Measurements from ENCODE around the gene C13orf46.
"Not testable (repeated sequence)": the region's sequence is repeated elsewhere in the genome, so short reads cannot be mapped to it uniquely, and the experiment has no call there.

C13orf46 gene

GRCh38 chr13:113922412-113923118, 51.3 kb downstream of the C13orf46 start:
- DNase-seq (ENCODE audit: low spot score), result no peak

DNA sequence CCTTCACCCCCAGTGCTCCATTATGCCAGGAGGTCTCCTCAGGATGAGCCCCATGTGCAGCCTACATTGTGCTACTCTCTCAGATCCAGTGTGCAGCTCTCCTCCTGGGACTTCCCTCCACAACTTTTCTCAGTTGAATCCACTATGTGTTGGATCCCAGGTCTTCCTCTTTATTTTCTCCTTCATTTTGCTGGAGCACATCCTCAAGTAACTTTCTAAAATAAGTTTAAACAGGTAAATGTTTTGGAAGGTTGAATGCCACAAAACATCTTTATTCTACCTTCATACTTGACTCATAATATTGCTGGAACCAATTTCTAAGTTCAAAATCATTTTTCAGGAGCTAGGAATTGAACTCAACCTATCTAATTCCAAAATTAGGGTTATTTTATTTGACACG, 52.1 kb downstream of the C13orf46 start:
- no peak for DNase-seq (ENCODE audit: low spot score)

- DNase-seq (ENCODE audit: low spot score), result no peak
These were observed 53.1 kb downstream of the C13orf46 start for GRCh38 chr13:113920606-113921286.

GRCh38 chr13:113919761-113920559, 53.9 kb downstream of the C13orf46 start:
- no peak for DNase-seq (ENCODE audit: low spot score)

DNA sequence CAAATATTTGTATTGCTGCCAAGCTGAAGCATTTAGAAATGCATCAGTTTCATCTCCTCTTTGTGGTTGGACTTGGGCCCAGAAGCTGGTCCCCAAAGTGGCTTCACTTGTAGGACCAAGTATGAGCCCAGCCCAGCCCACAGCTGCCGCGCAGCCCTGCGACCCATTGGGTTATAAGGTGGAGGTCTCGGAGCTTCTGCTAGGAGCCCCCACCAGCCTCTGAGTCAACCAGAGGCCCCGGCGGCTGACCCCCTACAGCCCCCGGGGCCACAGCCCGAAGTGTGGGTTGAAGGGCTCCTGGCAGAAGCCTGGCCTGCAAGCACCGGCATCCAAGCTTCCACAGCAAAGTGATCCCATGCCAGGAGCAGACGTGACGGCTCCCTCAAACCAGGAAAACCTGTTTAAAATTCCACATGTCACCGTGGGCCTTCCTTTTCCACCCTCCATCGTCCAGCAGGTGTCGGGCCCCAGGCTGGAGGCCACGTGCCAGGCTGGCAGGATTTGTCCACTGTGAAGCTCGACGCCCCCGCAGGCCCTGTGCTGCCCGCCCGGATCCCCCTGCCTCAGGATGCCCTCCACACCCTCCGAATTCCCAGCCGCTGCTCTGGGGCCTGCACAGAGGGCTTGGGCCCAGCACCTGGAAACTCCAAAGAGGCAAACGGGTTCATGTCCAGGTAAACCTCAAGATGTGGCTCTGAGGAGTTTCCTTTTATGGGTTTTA, 54.7 kb downstream of the C13orf46 start:
- DNase-seq (ENCODE audit: low spot score), result no peak

GRCh38 chr13:113918580-113918979, 55.3 kb downstream of the C13orf46 start:
- DNase-seq (ENCODE audit: low spot score), result no peak

DNA sequence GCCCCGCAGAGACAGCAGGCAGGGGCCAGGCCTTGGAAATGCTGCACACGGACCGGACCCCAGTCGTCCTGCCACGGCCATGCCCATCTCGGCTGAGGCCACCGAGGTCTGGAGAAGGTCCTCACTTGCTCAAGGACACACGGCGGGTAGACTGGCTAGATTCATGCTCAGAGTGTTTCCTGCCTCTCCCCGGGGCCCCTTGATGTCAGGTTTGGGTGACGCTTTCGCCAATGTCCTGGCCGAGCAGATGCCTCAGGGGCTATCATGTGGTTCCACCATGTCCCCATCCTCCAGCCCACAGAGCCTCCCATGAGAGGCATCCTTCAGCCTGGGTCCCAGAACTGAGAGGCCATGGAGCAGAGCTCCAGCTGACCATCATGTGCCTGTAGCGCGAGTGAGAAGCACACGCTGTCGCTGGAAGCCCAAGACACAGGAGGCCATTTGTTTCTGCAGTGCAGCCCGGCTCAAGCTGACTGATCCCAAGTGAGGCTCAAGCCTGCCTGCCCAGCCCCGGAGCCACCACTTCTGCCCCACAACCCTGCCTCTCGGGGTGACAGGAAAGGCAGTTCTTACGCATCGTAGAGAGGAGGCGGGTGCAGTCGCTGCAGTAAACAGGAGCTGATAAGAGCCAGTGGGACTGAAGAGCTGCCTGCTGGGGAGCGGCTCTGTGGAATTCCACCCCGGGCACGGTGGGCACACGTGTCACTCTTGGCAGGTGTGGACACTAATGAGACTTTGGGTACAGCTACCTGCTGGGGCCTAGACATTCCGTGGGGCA, 56.1 kb downstream of the C13orf46 start:
- no peak for DNase-seq (ENCODE audit: low spot score)

DNA sequence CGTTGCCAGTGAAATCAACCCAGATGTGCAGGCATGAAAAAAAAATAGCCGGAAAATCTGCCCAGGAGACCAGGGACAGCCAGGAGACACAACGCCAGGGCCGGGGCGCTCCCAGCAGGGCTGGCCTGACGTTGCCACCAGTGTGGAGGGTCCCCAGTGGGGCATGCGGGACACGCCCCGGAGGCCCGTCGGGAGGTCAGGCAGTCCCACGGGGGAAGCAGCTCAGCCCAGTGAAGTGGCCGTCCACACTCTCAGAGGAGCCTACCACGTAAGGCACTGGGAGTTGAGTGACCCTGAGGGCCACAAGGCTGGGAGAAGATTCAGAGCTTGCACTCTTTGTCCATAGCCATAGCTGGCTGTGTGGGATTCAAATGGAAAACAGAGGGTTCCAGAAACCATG, 56.8 kb downstream of the C13orf46 start:
- no peak for DNase-seq (ENCODE audit: low spot score)

DNA sequence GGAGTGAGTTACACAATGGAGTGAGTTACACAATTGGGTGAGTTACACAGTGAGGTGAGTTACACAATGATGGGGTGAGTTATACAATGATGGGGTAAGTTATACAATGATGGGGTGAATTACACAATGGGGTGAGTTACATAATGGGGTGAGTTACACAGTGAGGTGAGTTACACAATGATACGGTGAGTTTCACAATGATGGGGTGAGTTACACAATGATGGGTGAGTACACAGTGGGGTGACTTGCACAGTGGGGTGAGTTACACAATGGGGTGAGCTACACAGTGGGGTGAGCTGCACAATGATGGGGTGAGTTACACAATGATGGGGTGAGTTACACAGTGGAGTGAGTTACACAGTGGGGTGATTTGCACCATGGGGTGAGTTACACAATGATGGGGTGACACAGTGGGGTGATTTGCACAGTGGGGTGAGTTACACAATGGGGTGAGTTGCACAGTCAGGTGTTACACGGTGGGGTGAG, 57.5 kb downstream of the C13orf46 start:
- no peak for DNase-seq (ENCODE audit: low spot score)

GRCh38 chr13:113915786-113916329, 58.0 kb downstream of the C13orf46 start:
- DNase-seq (ENCODE audit: low spot score), result no peak

DNA sequence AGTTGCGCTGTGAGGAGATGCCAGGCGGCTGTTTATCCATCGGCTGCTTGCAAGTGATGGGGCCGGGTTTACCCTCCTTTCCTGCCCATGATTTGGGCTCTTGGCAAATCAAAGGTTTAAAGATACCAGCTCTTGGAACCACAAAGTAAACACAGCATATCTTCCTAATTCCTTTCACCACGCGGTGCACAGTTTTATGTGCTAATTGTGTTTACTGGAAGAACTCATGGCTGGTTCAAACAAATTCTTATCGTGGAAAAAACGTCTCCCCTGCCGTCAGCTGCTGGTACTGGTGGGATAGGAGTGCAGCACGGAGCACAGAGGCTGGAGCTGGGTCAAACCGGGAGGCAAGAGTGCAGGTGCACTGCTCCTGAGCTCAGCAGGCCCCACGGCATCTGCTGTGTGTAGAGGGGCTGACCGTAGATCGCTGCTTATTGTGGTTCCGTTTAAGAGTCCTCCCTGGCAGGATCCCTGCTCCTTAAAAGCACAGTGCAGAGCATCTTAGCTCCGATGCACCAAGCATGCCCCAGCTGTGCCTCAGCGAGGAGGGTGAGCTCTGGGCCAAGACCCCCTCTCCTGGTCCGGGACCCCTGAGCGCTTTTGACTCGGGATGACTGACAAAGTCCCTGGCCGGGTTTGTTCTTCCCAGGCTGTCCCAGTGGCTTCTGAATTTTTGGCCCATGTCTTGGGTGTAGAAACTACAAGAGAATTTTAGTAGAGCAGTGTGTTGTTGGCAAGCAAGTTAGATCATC, 58.7 kb downstream of the C13orf46 start:
- DNase-seq (ENCODE audit: low spot score), result no peak

GRCh38 chr13:113914333-113915011, 59.4 kb downstream of the C13orf46 start:
- DNase-seq (ENCODE audit: low spot score), result no peak

DNA sequence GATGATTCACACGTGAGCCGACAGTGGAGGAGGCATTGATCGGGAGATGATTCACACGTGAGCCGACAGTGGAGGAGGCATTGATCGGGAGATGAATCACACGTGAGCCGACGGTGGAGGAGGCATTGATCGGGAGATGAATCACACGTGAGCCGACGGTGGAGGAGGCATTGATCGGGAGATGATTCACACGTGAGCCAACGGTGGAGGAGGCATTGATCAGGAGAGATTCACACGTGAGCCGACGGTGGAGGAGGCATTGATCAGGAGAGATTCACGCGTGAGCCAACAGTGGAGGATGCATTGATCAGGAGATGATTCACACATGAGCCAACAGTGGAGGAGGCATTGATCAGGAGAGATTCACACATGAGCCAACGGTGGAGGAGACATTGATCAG, 60.0 kb downstream of the C13orf46 start:
- not testable (repeated sequence) for DNase-seq (ENCODE audit: low spot score)

GRCh38 chr13:113913408-113913807, 60.5 kb downstream of the C13orf46 start:
- not testable (repeated sequence) for DNase-seq (ENCODE audit: low spot score)

GRCh38 chr13:113912596-113912995, 61.3 kb downstream of the C13orf46 start:
- DNase-seq (ENCODE audit: low spot score), result no peak

GRCh38 chr13:113907635-113908617, 66.0 kb downstream of the C13orf46 start:
- no peak for DNase-seq (ENCODE audit: low spot score)

- DNase-seq (ENCODE audit: low spot score), result no peak
These were observed 67.3 kb downstream of the C13orf46 start for GRCh38 chr13:113906571-113906970.

DNA sequence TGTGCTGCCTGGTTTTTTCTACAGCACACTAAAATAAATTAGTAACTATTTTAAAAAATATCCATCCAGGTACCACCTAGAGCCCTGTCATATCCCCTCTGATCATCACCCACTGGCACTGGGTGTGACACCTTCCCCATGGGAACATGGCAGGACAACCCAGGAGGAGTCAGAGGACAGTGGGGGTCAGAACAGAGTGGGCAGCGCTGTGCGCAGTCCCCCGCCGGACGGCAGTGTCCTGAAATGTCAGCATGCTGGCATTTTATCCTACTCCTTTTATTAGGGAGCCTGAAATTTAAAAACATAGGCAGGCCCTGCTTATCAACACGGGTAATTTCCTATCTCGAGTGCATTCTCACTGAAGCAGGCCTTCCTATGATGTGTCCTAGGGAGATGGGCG, 67.9 kb downstream of the C13orf46 start:
- DNase-seq (ENCODE audit: low spot score), result no peak
